ENCODE data around the gene TBC1D1.

Gene TBC1D1

GRCh38 chr4:38166082-38166481 lies 275.2 kb downstream of the TBC1D1 start:
- Histone ChIP-seq H3K9me3 (ENCODE audit: control insufficient read depth, low read length) (peaks cover 5% of the 10 kb centered on the region), H3K36me3 (ENCODE audit: control insufficient read depth, insufficient read depth, low read length, severe bottlenecking) (no peaks in the 10 kb centered on the region), H3K27me3 (replicated peaks; ENCODE audit: control insufficient read depth, insufficient read depth, low read length) (no peaks in the 10 kb centered on the region), H3K9ac (ENCODE audit: low read length) (no peak overlapping the region), H3K4me1 (ENCODE audit: control insufficient read depth, insufficient read depth, low read length) (peaks cover 25% of the 10 kb centered on the region), H3K4me3 (ENCODE audit: low read length) (no peak overlapping the region)
- DNase-seq (ENCODE audit: low read depth): no peak

DNA sequence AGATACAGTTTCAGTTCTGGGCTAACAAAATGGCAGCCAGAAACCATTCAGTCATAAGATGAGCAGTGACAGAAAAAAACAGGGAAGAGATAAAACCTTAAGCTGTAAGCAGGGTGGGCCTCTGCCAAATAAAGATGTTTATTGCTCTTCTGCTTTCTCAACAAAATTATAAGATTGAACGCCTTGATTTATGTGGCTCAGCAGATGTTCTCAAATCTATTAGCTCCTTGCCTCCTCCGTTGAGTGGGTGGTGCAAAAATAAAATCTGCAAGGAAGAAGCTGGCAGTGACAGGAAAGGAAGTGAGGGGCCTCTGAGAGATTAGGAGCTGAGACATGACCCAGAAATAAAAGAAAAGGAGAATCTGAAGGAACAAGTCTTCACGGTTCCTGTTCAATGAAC lies 275.9 kb downstream of the TBC1D1 start:
- Histone ChIP-seq H3K27me3 (replicated peaks; ENCODE audit: control insufficient read depth, insufficient read depth, low read length) (no peaks in the 10 kb centered on the region), H3K36me3 (ENCODE audit: control insufficient read depth, insufficient read depth, low read length, severe bottlenecking) (no peaks in the 10 kb centered on the region), H3K9ac (ENCODE audit: low read length) (no peak overlapping the region), H3K9me3 (ENCODE audit: control insufficient read depth, low read length) (peaks cover 5% of the 10 kb centered on the region), H3K4me3 (ENCODE audit: low read length) (no peak overlapping the region), H3K4me1 (ENCODE audit: control insufficient read depth, insufficient read depth, low read length) (peaks cover 22% of the 10 kb centered on the region)
- DNase-seq (ENCODE audit: low read depth): no peak

DNA sequence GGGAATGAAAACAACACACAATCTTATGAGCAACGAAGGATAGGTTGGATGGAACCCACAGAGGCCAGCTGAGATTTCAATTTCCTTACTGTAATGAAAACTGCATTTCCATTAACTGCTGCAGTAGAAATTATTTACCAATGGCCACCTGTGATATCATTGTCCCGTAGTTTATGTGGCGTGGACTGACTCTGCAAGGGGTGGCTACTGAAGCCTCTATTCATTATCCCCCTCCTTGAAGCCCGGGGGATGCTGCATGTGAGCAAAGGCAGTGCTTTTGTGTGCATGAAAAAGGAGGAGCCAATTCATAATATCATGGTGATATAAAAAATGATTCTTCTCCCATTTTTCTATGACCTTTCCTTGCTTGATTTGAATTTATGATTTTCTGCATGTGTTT lies 277.1 kb downstream of the TBC1D1 start:
- no peak overlapping the region for H3K4me3 ChIP-seq (ENCODE audit: low read length)
- DNase-seq (ENCODE audit: low read depth): no peak

GRCh38 chr4:38169524-38169923 lies 278.6 kb downstream of the TBC1D1 start:
- Histone ChIP-seq H3K9me3 (ENCODE audit: control insufficient read depth, low read length) (peaks cover under 1% of the 10 kb centered on the region), H3K4me3 (ENCODE audit: low read length) (no peak overlapping the region), H3K27me3 (replicated peaks; ENCODE audit: control insufficient read depth, insufficient read depth, low read length) (no peaks in the 10 kb centered on the region), H3K9ac (ENCODE audit: low read length) (no peak overlapping the region), H3K36me3 (ENCODE audit: control insufficient read depth, insufficient read depth, low read length, severe bottlenecking) (no peaks in the 10 kb centered on the region), H3K4me1 (ENCODE audit: control insufficient read depth, insufficient read depth, low read length) (peaks cover 14% of the 10 kb centered on the region)
- DNase-seq (ENCODE audit: low read depth): no peak

More for the DNA sequence above, 277.1 kb downstream of the TBC1D1 start:
- H3K27me3 ChIP-seq (replicated peaks; ENCODE audit: control insufficient read depth, insufficient read depth, low read length): no peaks in the 10 kb centered on the region
- peaks cover 18% of the 10 kb centered on the region for H3K4me1 ChIP-seq (ENCODE audit: control insufficient read depth, insufficient read depth, low read length)
- no peaks in the 10 kb centered on the region for H3K36me3 ChIP-seq (ENCODE audit: control insufficient read depth, insufficient read depth, low read length, severe bottlenecking)
- H3K9me3 ChIP-seq (ENCODE audit: control insufficient read depth, low read length): peaks cover 5% of the 10 kb centered on the region
- H3K9ac ChIP-seq (ENCODE audit: low read length): no peak overlapping the region

GRCh38 chr4:38170338-38171169 lies 279.7 kb downstream of the TBC1D1 start:
- no peaks in the 10 kb centered on the region for H3K27me3 ChIP-seq (replicated peaks; ENCODE audit: control insufficient read depth, insufficient read depth, low read length)
- H3K9ac ChIP-seq (ENCODE audit: low read length): no peak overlapping the region
- no peaks in the 10 kb centered on the region for H3K9me3 ChIP-seq (ENCODE audit: control insufficient read depth, low read length)
- no peak overlapping the region for H3K4me3 ChIP-seq (ENCODE audit: low read length)
- H3K36me3 ChIP-seq (ENCODE audit: control insufficient read depth, insufficient read depth, low read length, severe bottlenecking): no peaks in the 10 kb centered on the region
- H3K4me1 ChIP-seq (ENCODE audit: control insufficient read depth, insufficient read depth, low read length): peaks cover 14% of the 10 kb centered on the region
- no peak for DNase-seq (ENCODE audit: low read depth)

DNA sequence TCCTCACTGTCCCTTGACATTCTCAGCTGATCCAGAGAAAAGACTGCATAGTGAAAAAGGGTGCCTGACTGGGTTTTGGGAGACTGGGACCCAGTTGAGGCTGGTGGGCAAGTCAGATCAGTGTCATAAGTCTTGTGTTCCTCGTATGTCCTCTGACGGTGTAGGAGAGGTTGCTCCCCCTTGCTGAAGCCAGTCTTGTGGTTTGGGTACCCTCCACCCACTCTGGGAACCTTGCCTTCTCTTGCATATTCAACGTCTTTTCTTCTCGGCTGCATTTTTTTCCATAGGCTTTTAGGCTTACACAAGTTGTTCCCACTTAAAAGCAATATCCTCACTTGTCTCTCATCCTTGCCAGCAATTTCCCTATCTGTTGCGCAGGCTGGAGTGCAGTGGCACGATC lies 281.2 kb downstream of the TBC1D1 start:
- Histone ChIP-seq H3K9me3 (ENCODE audit: control insufficient read depth, low read length) (no peaks in the 10 kb centered on the region), H3K9ac (ENCODE audit: low read length) (no peak overlapping the region), H3K36me3 (ENCODE audit: control insufficient read depth, insufficient read depth, low read length, severe bottlenecking) (no peaks in the 10 kb centered on the region), H3K4me1 (ENCODE audit: control insufficient read depth, insufficient read depth, low read length) (peaks cover 16% of the 10 kb centered on the region), H3K27me3 (replicated peaks; ENCODE audit: control insufficient read depth, insufficient read depth, low read length) (no peaks in the 10 kb centered on the region), H3K4me3 (ENCODE audit: low read length) (no peak overlapping the region)
- DNase-seq (ENCODE audit: low read depth): no peak

- no peaks in the 10 kb centered on the region for H3K27me3 ChIP-seq (replicated peaks; ENCODE audit: control insufficient read depth, insufficient read depth, low read length)
- no peak overlapping the region for H3K4me3 ChIP-seq (ENCODE audit: low read length)
These were observed 283.1 kb downstream of the TBC1D1 start for GRCh38 chr4:38173935-38174518.

GRCh38 chr4:38174801-38175200 lies 283.9 kb downstream of the TBC1D1 start:
- no peak overlapping the region for H3K9ac ChIP-seq (ENCODE audit: low read length)
- DNase-seq (ENCODE audit: low read depth): no peak

More at GRCh38 chr4:38173935-38174518, 283.1 kb downstream of the TBC1D1 start:
- no peaks in the 10 kb centered on the region for H3K9me3 ChIP-seq (ENCODE audit: control insufficient read depth, low read length)
- DNase-seq (ENCODE audit: low read depth): no peak
- H3K9ac ChIP-seq (ENCODE audit: low read length): no peak overlapping the region
- H3K36me3 ChIP-seq (ENCODE audit: control insufficient read depth, insufficient read depth, low read length, severe bottlenecking): no peaks in the 10 kb centered on the region
- peaks cover 27% of the 10 kb centered on the region for H3K4me1 ChIP-seq (ENCODE audit: control insufficient read depth, insufficient read depth, low read length)

DNA sequence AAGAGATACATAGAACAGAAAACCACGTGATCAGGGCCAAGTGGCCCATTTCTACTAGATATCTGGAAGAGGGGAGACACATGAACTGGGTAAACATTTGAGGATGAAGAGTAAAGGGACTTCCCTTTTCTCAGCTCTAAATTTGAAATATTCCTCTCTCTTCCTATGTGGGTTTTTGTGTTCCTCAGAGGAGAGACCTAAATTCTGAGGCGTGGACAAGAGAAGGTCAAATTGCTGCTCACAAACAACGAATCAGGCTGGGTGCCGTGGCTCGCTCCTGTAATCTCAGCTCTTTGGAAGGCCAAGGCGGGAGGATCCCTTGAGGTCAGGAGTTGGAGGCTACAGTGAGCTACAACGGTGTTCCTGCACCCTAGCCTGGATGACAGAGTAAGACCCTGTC lies 285.3 kb downstream of the TBC1D1 start:
- H3K9me3 ChIP-seq (ENCODE audit: control insufficient read depth, low read length): no peaks in the 10 kb centered on the region
- no peak overlapping the region for H3K9ac ChIP-seq (ENCODE audit: low read length)
- no peaks in the 10 kb centered on the region for H3K27me3 ChIP-seq (replicated peaks; ENCODE audit: control insufficient read depth, insufficient read depth, low read length)
- no peak for DNase-seq (ENCODE audit: low read depth)
- H3K4me3 ChIP-seq (ENCODE audit: low read length): no peak overlapping the region
- H3K4me1 ChIP-seq (ENCODE audit: control insufficient read depth, insufficient read depth, low read length): peaks cover 18% of the 10 kb centered on the region
- H3K36me3 ChIP-seq (ENCODE audit: control insufficient read depth, insufficient read depth, low read length, severe bottlenecking): no peaks in the 10 kb centered on the region

More at GRCh38 chr4:38174801-38175200, 283.9 kb downstream of the TBC1D1 start:
- Histone ChIP-seq H3K4me3 (ENCODE audit: low read length) (no peak overlapping the region), H3K9me3 (ENCODE audit: control insufficient read depth, low read length) (no peaks in the 10 kb centered on the region), H3K4me1 (ENCODE audit: control insufficient read depth, insufficient read depth, low read length) (peaks cover 27% of the 10 kb centered on the region), H3K27me3 (replicated peaks; ENCODE audit: control insufficient read depth, insufficient read depth, low read length) (no peaks in the 10 kb centered on the region), H3K36me3 (ENCODE audit: control insufficient read depth, insufficient read depth, low read length, severe bottlenecking) (no peaks in the 10 kb centered on the region)

DNA sequence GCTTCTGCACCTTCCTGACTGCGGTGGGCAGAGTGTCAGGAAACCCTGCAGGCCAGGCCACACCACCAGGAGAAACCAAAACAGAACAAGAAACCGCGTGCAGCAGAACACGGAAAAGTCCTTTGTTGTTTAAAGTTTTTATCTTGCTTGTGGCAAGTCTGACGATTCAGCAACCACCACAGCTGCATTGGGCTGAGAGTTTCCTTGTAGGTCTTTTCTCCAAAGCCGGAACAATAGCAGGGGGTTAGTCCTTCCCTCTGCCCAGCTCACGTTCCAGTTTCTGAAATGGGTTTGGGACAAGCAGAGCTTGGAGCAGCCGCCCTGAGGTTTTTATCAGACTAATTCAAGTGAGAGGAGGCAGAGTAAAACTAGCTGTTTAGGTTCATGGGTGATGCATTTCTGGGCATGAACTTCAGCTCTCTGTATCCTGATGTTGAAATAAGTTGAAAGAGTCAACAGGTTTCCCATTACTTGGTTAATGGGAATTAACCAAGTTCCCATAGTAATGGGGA lies 286.2 kb downstream of the TBC1D1 start:
- H3K36me3 ChIP-seq (ENCODE audit: control insufficient read depth, insufficient read depth, low read length, severe bottlenecking): no peaks in the 10 kb centered on the region
- no peak for DNase-seq (ENCODE audit: low read depth)
- H3K27me3 ChIP-seq (replicated peaks; ENCODE audit: control insufficient read depth, insufficient read depth, low read length): no peaks in the 10 kb centered on the region
- H3K9ac ChIP-seq (ENCODE audit: low read length): no peak overlapping the region
- H3K4me1 ChIP-seq (ENCODE audit: control insufficient read depth, insufficient read depth, low read length): peaks cover 18% of the 10 kb centered on the region
- H3K4me3 ChIP-seq (ENCODE audit: low read length): no peak overlapping the region
- no peaks in the 10 kb centered on the region for H3K9me3 ChIP-seq (ENCODE audit: control insufficient read depth, low read length)

GRCh38 chr4:38177641-38178391 lies 286.9 kb downstream of the TBC1D1 start:
- no peak overlapping the region for H3K4me3 ChIP-seq (ENCODE audit: low read length)
- DNase-seq (ENCODE audit: low read depth): no peak
- H3K9me3 ChIP-seq (ENCODE audit: control insufficient read depth, low read length): no peaks in the 10 kb centered on the region
- H3K4me1 ChIP-seq (ENCODE audit: control insufficient read depth, insufficient read depth, low read length): peaks cover 18% of the 10 kb centered on the region
- no peak overlapping the region for H3K9ac ChIP-seq (ENCODE audit: low read length)
- H3K36me3 ChIP-seq (ENCODE audit: control insufficient read depth, insufficient read depth, low read length, severe bottlenecking): no peaks in the 10 kb centered on the region
- H3K27me3 ChIP-seq (replicated peaks; ENCODE audit: control insufficient read depth, insufficient read depth, low read length): no peaks in the 10 kb centered on the region
